KMS-11 (cell line): ENCODE data around the gene CLOCK.

ENCODE experiments used
- H2AFZ ChIP-seq: fragments of 200-600 bp; sonication (generic); 2 replicates; pipeline ENCODE4 v1.6.1; 2016; ENCODE audit warnings: antibody characterized with exemption, mixed run types, low read depth
- H3K27ac ChIP-seq: fragments of 200-600 bp; sonication (generic); 2 replicates; pipeline ENCODE4 v1.6.1; 2016; ENCODE audit warnings: mild to moderate bottlenecking, mixed run types
- H3K27me3 ChIP-seq: fragments of 200-600 bp; sonication (generic); 2 replicates; pipeline ENCODE4 v1.6.1; 2017; ENCODE audit warnings: mild to moderate bottlenecking, low read depth, mixed run types, moderate library complexity; ENCODE audit not compliant: insufficient read depth
- H3K36me3 ChIP-seq: fragments of 200-600 bp; sonication (generic); 2 replicates; pipeline ENCODE4 v1.6.1; 2017; ENCODE audit warnings: mild to moderate bottlenecking, mixed run types; ENCODE audit not compliant: insufficient read depth
- H3K4me1 ChIP-seq: fragments of 200-600 bp; sonication (generic); 2 replicates; pipeline ENCODE4 v1.6.1; 2016; ENCODE audit warnings: mild to moderate bottlenecking, low read depth, mixed run types; ENCODE audit not compliant: poor library complexity, severe bottlenecking
- H3K4me2 ChIP-seq: fragments of 200-600 bp; sonication (generic); 2 replicates; pipeline ENCODE4 v1.7.0; 2016; ENCODE audit warnings: mild to moderate bottlenecking, mixed run types
- H3K4me3 ChIP-seq: fragments of 200-600 bp; sonication (generic); IDR thresholded peaks from 2 replicates; pipeline ENCODE4 v1.6.1; 2017; ENCODE audit warnings: low read depth, low read length, mixed read lengths; ENCODE audit not compliant: insufficient read depth
- H3K79me2 ChIP-seq: fragments of 200-600 bp; sonication (generic); 2 replicates; pipeline ENCODE4 v1.6.1; 2016; ENCODE audit warnings: low read depth, mixed run types; ENCODE audit not compliant: insufficient read depth
- H3K9ac ChIP-seq: fragments of 200-600 bp; sonication (generic); 2 replicates; pipeline ENCODE4 v1.6.1; 2016; ENCODE audit warnings: mild to moderate bottlenecking, mixed run types
- H4K20me1 ChIP-seq: fragments of 200-600 bp; sonication (generic); 2 replicates; pipeline ENCODE4 v1.6.1; 2016; ENCODE audit warnings: mild to moderate bottlenecking, mixed run types; ENCODE audit not compliant: insufficient read depth
- CTCF ChIP-seq: fragments of 200-600 bp; sonication (generic); conservative IDR thresholded peaks from 2 replicates; pipeline ENCODE4 v1.6.1; 2017; ENCODE audit warnings: low read depth, mild to moderate bottlenecking, antibody characterized with exemption, low read length, moderate library complexity, mixed read lengths

Gene CLOCK

GRCh38 chr4:55466001-55466400 is 80.7 kb downstream of the CLOCK start:
- no peaks in the 10 kb centered on the region for H3K4me1 ChIP-seq
- no peak overlapping the region for H3K4me3 ChIP-seq
- TF ChIP-seq CTCF: no peak
- H3K9ac ChIP-seq: no peak overlapping the region
- H3K36me3 ChIP-seq: no peaks in the 10 kb centered on the region
- no peak overlapping the region for H3K4me2 ChIP-seq
- H4K20me1 ChIP-seq: no peaks in the 10 kb centered on the region
- no peak overlapping the region for H3K27ac ChIP-seq
- no peak overlapping the region for H2AFZ ChIP-seq
- H3K27me3 ChIP-seq: no peaks in the 10 kb centered on the region
- H3K79me2 ChIP-seq: no peaks in the 10 kb centered on the region

GRCh38 chr4:55458611-55459010 is 88.1 kb downstream of the CLOCK start:
- no peak overlapping the region for H3K4me2 ChIP-seq
- no peaks in the 10 kb centered on the region for H3K27me3 ChIP-seq
- no peaks in the 10 kb centered on the region for H3K79me2 ChIP-seq
- H2AFZ ChIP-seq: no peak overlapping the region
- TF ChIP-seq CTCF: no peak
- H4K20me1 ChIP-seq: no peaks in the 10 kb centered on the region
- no peak overlapping the region for H3K27ac ChIP-seq
- no peaks in the 10 kb centered on the region for H3K36me3 ChIP-seq
- H3K4me1 ChIP-seq: no peaks in the 10 kb centered on the region
- no peak overlapping the region for H3K9ac ChIP-seq
- no peak overlapping the region for H3K4me3 ChIP-seq

GRCh38 chr4:55458164-55458563 is 88.5 kb downstream of the CLOCK start:
- no peaks in the 10 kb centered on the region for H3K27me3 ChIP-seq
- H3K4me2 ChIP-seq: no peak overlapping the region
- H3K27ac ChIP-seq: no peak overlapping the region
- no peak overlapping the region for H3K4me3 ChIP-seq
- no peak overlapping the region for H3K9ac ChIP-seq
- TF ChIP-seq CTCF: no peak
- H3K36me3 ChIP-seq: no peaks in the 10 kb centered on the region
- no peak overlapping the region for H2AFZ ChIP-seq
- H4K20me1 ChIP-seq: no peaks in the 10 kb centered on the region
- H3K4me1 ChIP-seq: no peaks in the 10 kb centered on the region
- H3K79me2 ChIP-seq: no peaks in the 10 kb centered on the region

- Histone ChIP-seq H3K9ac (no peak overlapping the region), H3K36me3 (peaks cover 5% of the 10 kb centered on the region; the same call in 1 of the 2 replicates), H3K27ac (no peak overlapping the region), H3K4me1 (no peaks in the 10 kb centered on the region), H3K27me3 (no peaks in the 10 kb centered on the region), H3K4me3 (no peak overlapping the region), H3K4me2 (no peak overlapping the region), H3K79me2 (no peaks in the 10 kb centered on the region), H4K20me1 (no peaks in the 10 kb centered on the region), H2AFZ (no peak overlapping the region)
- TF ChIP-seq CTCF: no peak
Measured at GRCh38 chr4:55450566-55450965, 96.1 kb downstream of the CLOCK start.
